Skeletal muscle satellite cell (primary cell): ENCODE results near the gene DCAF4L1.
A peak's percentile ranks its signal among the peaks of the same experiment; 100 is the strongest.

Experiments used
- H3K27me3 ChIP-seq: 2 replicates; pipeline ENCODE4 v1.7.0; 2013; ENCODE audit warnings: low read length; ENCODE audit not compliant: control insufficient read depth, insufficient read depth
- H3K36me3 ChIP-seq: 2 replicates; pipeline ENCODE4 v1.7.0; 2013; ENCODE audit warnings: mild to moderate bottlenecking, control low read depth, low read length; ENCODE audit not compliant: insufficient read depth
- H3K4me1 ChIP-seq: 2 replicates; pipeline ENCODE4 v1.7.0; 2013; ENCODE audit warnings: low read length; ENCODE audit not compliant: control insufficient read depth, insufficient read depth
- H3K4me2 ChIP-seq: 2 replicates; pipeline ENCODE4 v1.7.0; 2013; ENCODE audit warnings: mild to moderate bottlenecking, low read length
- H3K4me3 ChIP-seq: 2 replicates; pipeline ENCODE4 v1.7.0; 2013; ENCODE audit warnings: low read length
- H3K9ac ChIP-seq: 2 replicates; pipeline ENCODE4 v1.7.0; 2013; ENCODE audit warnings: mild to moderate bottlenecking, low read depth, low read length, moderate library complexity
- H3K9me3 ChIP-seq: replicated peaks from 2 replicates; pipeline ENCODE4 v1.7.0; 2013; ENCODE audit warnings: mild to moderate bottlenecking, control low read depth, low read length

DCAF4L1 gene

GRCh38 chr4:41991916-41992767 lies 10.6 kb downstream of the DCAF4L1 start:
- Histone ChIP-seq H3K27me3 (no peaks in the 10 kb centered on the region), H3K4me1 (peaks cover 18% of the 10 kb centered on the region), H3K9me3 (no peaks in the 10 kb centered on the region), H3K9ac (no peak overlapping the region), H3K4me2 (peak overlapping the region; percentile 86), H3K36me3 (no peaks in the 10 kb centered on the region), H3K4me3 (peak overlapping the region; percentile 83)

GRCh38 chr4:41992967-41993857 lies 11.7 kb downstream of the DCAF4L1 start:
- no peak overlapping the region for H3K4me3 ChIP-seq
- H3K27me3 ChIP-seq, result no peaks in the 10 kb centered on the region
- H3K36me3 ChIP-seq, result no peaks in the 10 kb centered on the region
- H3K9me3 ChIP-seq, result no peaks in the 10 kb centered on the region
- peak overlapping the region; percentile 86 for H3K4me2 ChIP-seq
- H3K4me1 ChIP-seq, result peaks cover 18% of the 10 kb centered on the region
- H3K9ac ChIP-seq, result no peak overlapping the region

GRCh38 chr4:41994461-41994985 lies 13.0 kb downstream of the DCAF4L1 start:
- H3K9ac ChIP-seq, result no peak overlapping the region
- no peaks in the 10 kb centered on the region for H3K9me3 ChIP-seq
- no peaks in the 10 kb centered on the region for H3K36me3 ChIP-seq
- H3K27me3 ChIP-seq, result no peaks in the 10 kb centered on the region
- no peak overlapping the region for H3K4me2 ChIP-seq
- peaks cover 18% of the 10 kb centered on the region for H3K4me1 ChIP-seq
- no peak overlapping the region for H3K4me3 ChIP-seq

GRCh38 chr4:41998019-41998418 lies 16.5 kb downstream of the DCAF4L1 start:
- no peak overlapping the region for H3K4me2 ChIP-seq
- H3K4me1 ChIP-seq, result no peaks in the 10 kb centered on the region
- H3K27me3 ChIP-seq, result no peaks in the 10 kb centered on the region
- H3K4me3 ChIP-seq, result no peak overlapping the region
- no peaks in the 10 kb centered on the region for H3K9me3 ChIP-seq
- peaks cover 8% of the 10 kb centered on the region for H3K36me3 ChIP-seq
- H3K9ac ChIP-seq, result no peak overlapping the region

GRCh38 chr4:41999321-41999720 lies 17.8 kb downstream of the DCAF4L1 start:
- H3K4me2 ChIP-seq, result no peak overlapping the region
- no peaks in the 10 kb centered on the region for H3K9me3 ChIP-seq
- no peak overlapping the region for H3K9ac ChIP-seq
- H3K27me3 ChIP-seq, result no peaks in the 10 kb centered on the region
- H3K4me3 ChIP-seq, result no peak overlapping the region
- H3K4me1 ChIP-seq, result no peaks in the 10 kb centered on the region
- H3K36me3 ChIP-seq, result peaks cover 8% of the 10 kb centered on the region

DNA sequence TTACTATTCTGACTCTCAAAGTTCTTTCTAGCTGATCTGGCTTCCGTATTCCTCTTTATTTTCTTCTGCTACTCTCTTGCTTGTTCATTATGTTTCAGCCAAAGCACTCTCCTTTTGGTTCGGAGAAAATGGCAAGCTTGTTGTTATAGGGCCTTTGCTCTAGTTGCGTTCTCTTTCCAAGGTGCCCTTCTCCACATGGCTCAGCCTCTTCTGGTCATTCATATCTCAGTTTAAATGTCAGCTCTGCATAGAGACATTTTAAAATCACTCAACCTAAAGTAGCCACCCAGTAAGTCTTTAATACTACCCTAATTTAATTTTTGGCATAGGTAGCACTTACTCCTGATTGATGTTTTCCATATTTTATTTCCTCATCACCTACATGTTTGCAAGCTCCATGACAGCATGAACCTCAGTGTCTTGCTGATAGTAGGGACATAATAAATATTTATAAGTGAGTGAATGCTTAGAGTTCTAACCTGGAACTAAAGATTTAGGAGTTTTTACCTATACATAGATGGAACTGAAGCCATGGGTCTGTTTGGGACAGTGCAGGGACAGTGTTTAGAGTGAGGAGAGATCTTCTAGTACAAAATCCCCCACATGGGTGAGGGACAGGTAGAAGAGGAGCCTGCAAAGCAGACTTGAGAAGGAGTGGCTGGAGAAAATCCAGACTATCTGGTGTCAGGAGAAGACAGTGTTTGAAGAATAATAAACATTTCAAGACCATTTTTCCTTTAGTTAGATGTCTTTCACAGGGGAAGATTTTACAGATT lies 26.6 kb downstream of the DCAF4L1 start:
- Histone ChIP-seq H3K4me3 (no peak overlapping the region), H3K27me3 (no peaks in the 10 kb centered on the region), H3K9ac (no peak overlapping the region), H3K9me3 (no peaks in the 10 kb centered on the region), H3K4me1 (no peaks in the 10 kb centered on the region), H3K36me3 (peaks cover 7% of the 10 kb centered on the region), H3K4me2 (no peak overlapping the region)

- no peak overlapping the region for H3K4me2 ChIP-seq
- no peaks in the 10 kb centered on the region for H3K27me3 ChIP-seq
- H3K4me3 ChIP-seq, result no peak overlapping the region
- H3K9me3 ChIP-seq, result no peaks in the 10 kb centered on the region
- no peaks in the 10 kb centered on the region for H3K4me1 ChIP-seq
- no peak overlapping the region for H3K9ac ChIP-seq
- no peaks in the 10 kb centered on the region for H3K36me3 ChIP-seq
These were observed 33.9 kb downstream of the DCAF4L1 start for GRCh38 chr4:42015438-42015837.

- H3K27me3 ChIP-seq, result no peaks in the 10 kb centered on the region
- H3K9me3 ChIP-seq, result no peaks in the 10 kb centered on the region
- no peak overlapping the region for H3K9ac ChIP-seq
- no peak overlapping the region for H3K4me2 ChIP-seq
- no peak overlapping the region for H3K4me3 ChIP-seq
- no peaks in the 10 kb centered on the region for H3K4me1 ChIP-seq
- H3K36me3 ChIP-seq, result peaks cover 6% of the 10 kb centered on the region
These were observed 36.9 kb downstream of the DCAF4L1 start for GRCh38 chr4:42018451-42018850.
